ENCODE measurements around the gene IGSF3.

DNA sequence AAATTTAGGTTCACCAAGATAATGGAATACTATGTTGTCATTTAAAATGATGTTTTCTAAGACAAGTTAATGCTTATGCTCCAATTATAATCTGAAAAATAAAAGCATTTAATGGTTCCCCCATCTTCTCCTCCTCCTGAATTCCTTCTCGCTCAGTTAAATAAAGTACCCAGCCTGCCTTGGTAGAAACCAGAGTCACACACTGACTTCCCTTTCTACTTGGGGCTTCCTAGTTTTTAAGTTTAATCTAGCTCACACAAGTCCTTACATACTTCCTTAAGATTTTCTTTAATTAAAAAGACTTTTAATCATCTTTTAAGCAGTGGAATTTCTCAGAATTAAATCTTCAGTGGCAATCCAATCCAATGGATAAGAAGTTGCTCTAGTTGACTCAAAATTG is 129.6 kb downstream of the IGSF3 start:
- TF ChIP-seq POLR2A (IDR thresholded peaks at IDR 0.05): no peak
- TF ChIP-seq, protein P1, sequence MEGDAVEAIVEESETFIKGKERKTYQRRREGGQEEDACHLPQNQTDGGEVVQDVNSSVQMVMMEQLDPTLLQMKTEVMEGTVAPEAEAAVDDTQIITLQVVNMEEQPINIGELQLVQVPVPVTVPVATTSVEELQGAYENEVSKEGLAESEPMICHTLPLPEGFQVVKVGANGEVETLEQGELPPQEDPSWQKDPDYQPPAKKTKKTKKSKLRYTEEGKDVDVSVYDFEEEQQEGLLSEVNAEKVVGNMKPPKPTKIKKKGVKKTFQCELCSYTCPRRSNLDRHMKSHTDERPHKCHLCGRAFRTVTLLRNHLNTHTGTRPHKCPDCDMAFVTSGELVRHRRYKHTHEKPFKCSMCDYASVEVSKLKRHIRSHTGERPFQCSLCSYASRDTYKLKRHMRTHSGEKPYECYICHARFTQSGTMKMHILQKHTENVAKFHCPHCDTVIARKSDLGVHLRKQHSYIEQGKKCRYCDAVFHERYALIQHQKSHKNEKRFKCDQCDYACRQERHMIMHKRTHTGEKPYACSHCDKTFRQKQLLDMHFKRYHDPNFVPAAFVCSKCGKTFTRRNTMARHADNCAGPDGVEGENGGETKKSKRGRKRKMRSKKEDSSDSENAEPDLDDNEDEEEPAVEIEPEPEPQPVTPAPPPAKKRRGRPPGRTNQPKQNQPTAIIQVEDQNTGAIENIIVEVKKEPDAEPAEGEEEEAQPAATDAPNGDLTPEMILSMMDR (IDR thresholded peaks at IDR 0.05): no peak
